ENCODE results near the gene COPRS. TPM values are rescaled to one million over a fixed set of nuclear protein-coding genes. Genes with fewer than 3 reads are reported as not detected.

The COPRS gene, protein sequence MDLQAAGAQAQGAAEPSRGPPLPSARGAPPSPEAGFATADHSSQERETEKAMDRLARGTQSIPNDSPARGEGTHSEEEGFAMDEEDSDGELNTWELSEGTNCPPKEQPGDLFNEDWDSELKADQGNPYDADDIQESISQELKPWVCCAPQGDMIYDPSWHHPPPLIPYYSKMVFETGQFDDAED
- total RNA-seq (2022; extraction: Qiagen RNA extraction), result 115 to 175 TPM (median 158 TPM) in 5 replicates

GRCh38 chr17:31858642-31859486 lies at the start of gene COPRS:
TSS of gene COPRS (minus strand) at chr17:31859244. CDS start at chr17:31859199, 45 bp downstream.

Other genes with a start within 250 kb of the COPRS start
- gene UTP6, start 42.5 kb upstream of the COPRS start, total RNA-seq (2022; extraction: Qiagen RNA extraction), result 60.8 to 82.2 TPM (median 77.2 TPM) in 5 replicates
- 22.5 to 26.7 TPM (median 24.7 TPM) in 5 replicates for gene SUZ12, start 77.8 kb upstream of the COPRS start, total RNA-seq (2022; extraction: Qiagen RNA extraction)
- gene LRRC37B, start 148.1 kb upstream of the COPRS start, total RNA-seq (2022; extraction: Qiagen RNA extraction), result 9.7 to 10.6 TPM (median 10.6 TPM) in 5 replicates

Data from A549 treated with Mapracorat at 1 μM for 4 hours (cell line).